GM12874 (cell line): ENCODE results near the gene EVA1B.

Experiments
- TF ChIP-seq, protein P1 (sequence below): IDR thresholded peaks from 2 replicates; pipeline ENCODE4 v1.5.1; 2011; ENCODE audit warnings: low read depth, mild to moderate bottlenecking, control low read depth, low read length, moderate library complexity; ENCODE audit not compliant: insufficient read depth

EVA1B gene, protein sequence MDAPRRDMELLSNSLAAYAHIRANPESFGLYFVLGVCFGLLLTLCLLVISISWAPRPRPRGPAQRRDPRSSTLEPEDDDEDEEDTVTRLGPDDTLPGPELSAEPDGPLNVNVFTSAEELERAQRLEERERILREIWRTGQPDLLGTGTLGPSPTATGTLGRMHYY

DNA sequence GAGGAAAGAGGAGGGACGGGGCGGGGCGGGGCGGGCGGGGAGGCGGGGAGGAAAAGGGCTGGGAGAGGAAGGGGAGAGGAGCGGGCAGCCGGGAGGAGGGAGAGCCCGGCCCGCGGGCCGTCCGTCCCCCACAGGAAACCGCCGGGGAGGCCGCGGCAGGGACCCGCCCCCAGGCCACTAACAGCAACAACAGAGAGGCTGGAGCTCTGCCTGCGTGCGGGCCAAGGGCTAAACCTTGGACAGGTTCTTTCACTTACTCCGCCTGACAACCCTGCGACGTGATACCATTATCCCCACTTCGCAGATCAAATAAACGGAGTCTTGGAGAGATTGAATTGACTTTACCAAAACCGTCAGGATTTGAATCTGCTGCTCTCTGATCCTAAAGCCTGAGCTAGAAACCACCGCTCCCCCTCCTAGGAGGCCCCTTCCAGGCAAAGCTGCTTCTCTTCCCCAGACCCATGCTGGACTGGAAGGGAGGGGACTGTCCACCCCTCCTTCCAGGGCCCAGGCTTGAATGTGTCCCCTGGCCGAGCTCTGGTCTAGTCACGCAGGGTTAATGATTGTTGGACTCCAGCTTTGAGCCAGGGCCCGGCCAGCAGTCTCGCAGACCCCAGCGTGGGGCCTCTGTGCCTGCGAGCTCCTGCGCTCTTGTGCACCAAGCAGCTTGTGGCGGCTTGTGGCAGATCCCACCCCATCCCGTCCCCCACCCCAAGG, at the start of gene EVA1B:
TSS of gene EVA1B (minus strand) at position 10 of the 717 bp plus-strand sequence. CDS start 608 bp downstream, outside the sequence.
- TF ChIP-seq, protein P1, sequence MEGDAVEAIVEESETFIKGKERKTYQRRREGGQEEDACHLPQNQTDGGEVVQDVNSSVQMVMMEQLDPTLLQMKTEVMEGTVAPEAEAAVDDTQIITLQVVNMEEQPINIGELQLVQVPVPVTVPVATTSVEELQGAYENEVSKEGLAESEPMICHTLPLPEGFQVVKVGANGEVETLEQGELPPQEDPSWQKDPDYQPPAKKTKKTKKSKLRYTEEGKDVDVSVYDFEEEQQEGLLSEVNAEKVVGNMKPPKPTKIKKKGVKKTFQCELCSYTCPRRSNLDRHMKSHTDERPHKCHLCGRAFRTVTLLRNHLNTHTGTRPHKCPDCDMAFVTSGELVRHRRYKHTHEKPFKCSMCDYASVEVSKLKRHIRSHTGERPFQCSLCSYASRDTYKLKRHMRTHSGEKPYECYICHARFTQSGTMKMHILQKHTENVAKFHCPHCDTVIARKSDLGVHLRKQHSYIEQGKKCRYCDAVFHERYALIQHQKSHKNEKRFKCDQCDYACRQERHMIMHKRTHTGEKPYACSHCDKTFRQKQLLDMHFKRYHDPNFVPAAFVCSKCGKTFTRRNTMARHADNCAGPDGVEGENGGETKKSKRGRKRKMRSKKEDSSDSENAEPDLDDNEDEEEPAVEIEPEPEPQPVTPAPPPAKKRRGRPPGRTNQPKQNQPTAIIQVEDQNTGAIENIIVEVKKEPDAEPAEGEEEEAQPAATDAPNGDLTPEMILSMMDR: no peak

DNA sequence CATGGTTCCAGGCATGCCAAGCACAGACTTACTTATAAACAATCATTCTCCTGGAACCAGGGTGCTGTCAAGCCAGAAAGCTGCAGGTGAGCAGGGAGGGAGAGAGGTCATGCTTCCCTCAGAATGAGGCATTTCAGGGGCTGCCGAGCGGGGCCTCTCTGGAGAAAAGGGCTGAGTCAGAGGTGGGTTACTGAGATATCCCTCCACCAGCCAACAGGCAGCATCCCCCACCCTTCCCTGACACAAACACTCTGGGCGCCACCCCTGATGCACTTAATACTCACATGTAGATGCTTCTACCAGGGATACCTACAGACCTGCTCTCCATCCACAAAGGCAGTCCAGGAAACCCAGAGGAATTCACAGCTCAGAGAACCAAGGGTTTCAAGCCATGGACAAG, 49.2 kb upstream of the EVA1B start:
- TF ChIP-seq, protein P1: no peak

GRCh38 chr1:36369061-36369861, 45.8 kb upstream of the EVA1B start:
- TF ChIP-seq, protein P1: peak; percentile 87

DNA sequence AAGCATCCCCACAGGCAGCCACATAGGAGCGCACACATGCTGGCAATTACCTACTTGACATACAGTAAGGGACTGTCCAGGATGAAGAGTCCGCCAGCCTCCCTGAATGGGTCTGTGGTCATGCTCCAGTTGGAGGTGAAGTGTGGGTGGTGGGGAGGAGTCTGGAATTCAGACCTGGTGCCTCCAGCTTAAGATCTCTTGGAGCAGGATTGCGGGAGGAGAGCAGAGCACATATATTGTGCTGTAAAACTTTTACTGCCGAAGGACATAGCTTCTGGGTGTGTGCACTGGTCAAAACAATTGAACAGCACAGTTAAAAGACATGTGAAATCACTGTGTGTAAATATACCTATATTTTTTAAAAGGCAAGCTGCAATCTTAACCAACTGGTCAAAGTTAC, 44.4 kb upstream of the EVA1B start:
- TF ChIP-seq, protein P1: no peak

DNA sequence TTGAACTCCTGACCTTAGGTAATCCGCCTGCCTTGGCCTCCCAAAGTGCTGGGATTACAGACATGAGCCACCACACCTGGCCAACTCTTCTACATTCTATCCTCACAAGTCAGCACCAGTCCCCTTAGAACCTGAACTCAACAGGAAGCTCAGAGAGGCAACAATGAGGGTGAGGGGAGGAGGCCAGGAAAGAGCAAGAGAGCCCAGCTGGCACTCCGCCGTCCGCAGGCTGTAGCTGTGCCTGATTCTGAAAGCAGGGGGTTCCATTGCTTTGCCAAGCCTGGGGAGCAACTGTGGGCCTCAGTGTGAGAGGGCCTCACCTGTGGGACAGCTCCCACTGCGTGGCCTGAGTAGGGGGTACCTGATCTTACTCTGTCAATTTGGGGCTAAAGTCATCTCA, 43.6 kb upstream of the EVA1B start:
- TF ChIP-seq, protein P1: no peak

DNA sequence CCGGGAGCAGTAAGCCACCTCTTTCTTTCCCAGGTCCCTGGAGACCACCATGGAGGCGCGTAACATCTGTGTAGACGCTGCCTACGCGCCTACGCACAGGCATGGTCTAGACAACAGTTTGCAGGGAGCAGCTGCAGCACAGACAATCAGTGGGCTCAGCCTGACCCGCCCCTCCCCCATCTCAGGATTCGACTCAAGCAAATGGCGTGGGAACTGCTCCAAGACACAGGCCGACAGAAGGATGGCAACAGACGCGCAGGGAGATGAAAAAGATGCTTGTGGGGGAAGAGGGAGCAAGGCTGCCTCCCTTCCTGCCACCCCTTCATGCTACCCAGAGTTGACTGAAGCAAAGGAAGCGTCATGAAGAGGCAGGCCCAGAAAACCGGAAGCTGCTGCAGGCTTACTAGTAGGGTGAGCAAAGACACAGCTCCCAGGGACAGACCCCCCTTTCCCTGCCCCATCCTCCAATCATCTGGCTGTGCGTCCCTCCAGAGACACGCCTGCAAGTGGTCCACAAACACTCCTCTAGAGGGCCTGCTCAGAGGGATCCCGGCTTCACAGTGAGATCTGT, 42.7 kb upstream of the EVA1B start:
- TF ChIP-seq, protein P1: no peak

- TF ChIP-seq, protein P1: no peak
Measured at GRCh38 chr1:36365381-36365780, 41.9 kb upstream of the EVA1B start.
